Vagina (tissue), 2 donors: ENCODE measurements around the gene HRH2.

Source experiments
- POLR2A ChIP-seq, 2 donors: fragments of 450-650 bp; IDR thresholded peaks; one replicate each; pipeline ENCODE4 v1.6.1; 2017; ENCODE audit warnings: antibody characterized with exemption in 2 of 2, mild to moderate bottlenecking in 2 of 2, moderate library complexity in 2 of 2
- POLR2AphosphoS5 ChIP-seq, 2 donors: sonication (generic); formaldehyde crosslinking; IDR thresholded peaks; one replicate each; pipeline ENCODE4 v1.9.0; 2017; ENCODE audit warnings: antibody characterized with exemption in 2 of 2, mild to moderate bottlenecking in 2 of 2, low read depth in 1 of 2; ENCODE audit not compliant: insufficient read depth in 1 of 2
- TF ChIP-seq, protein P1 (sequence below), 3 experiments: fragments of 450-650 bp in 2 of 3; fragments of 200-600 bp in 1 of 3; sonication (generic) in 1 of 3; IDR thresholded peaks; one replicate each; pipeline ENCODE4 v1.5.1; 2017 to 2019; ENCODE audit warnings: antibody characterized with exemption in 3 of 3, mild to moderate bottlenecking in 2 of 3, moderate library complexity in 2 of 3

DNA sequence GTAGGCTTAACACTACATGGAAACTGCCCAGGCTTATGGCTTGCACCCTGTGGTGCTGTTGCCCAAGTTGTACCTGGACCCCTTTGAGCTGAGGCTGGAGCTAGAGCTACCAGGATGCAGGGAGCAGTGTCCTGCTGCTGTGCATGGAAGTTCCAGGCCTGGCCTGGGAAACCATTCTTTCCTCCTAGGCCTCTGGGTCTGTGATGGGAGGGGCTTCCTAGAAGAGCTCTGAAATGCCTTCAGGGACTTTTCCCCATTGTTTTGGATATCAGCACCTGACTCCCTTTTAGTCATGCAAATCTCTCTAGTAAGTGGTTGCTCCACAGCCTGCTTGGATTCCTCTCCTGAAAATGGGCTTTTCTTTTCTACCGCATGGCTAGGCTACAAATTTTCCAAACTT lies 7.9 kb upstream of the HRH2 start:
- TF ChIP-seq, protein P1, sequence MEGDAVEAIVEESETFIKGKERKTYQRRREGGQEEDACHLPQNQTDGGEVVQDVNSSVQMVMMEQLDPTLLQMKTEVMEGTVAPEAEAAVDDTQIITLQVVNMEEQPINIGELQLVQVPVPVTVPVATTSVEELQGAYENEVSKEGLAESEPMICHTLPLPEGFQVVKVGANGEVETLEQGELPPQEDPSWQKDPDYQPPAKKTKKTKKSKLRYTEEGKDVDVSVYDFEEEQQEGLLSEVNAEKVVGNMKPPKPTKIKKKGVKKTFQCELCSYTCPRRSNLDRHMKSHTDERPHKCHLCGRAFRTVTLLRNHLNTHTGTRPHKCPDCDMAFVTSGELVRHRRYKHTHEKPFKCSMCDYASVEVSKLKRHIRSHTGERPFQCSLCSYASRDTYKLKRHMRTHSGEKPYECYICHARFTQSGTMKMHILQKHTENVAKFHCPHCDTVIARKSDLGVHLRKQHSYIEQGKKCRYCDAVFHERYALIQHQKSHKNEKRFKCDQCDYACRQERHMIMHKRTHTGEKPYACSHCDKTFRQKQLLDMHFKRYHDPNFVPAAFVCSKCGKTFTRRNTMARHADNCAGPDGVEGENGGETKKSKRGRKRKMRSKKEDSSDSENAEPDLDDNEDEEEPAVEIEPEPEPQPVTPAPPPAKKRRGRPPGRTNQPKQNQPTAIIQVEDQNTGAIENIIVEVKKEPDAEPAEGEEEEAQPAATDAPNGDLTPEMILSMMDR (IDR thresholded peaks at IDR 0.05): no peak
- no peak for TF ChIP-seq POLR2A (IDR thresholded peaks at IDR 0.05)
- no peak for TF ChIP-seq POLR2AphosphoS5 (IDR thresholded peaks at IDR 0.05; ENCODE audit: insufficient read depth in 1 of 2, low read depth in 1 of 2)
